Esophagus squamous epithelium (tissue), 4 donors: Measurements from ENCODE around the gene COPS8.

ENCODE experiments used
- POLR2A ChIP-seq, 4 donors: fragments of 450-650 bp; IDR thresholded peaks; one replicate each; pipeline ENCODE4 v1.6.1; 2017; ENCODE audit warnings: antibody characterized with exemption in 4 of 4, mild to moderate bottlenecking in 4 of 4, moderate library complexity in 3 of 4
- TF ChIP-seq, protein P1 (sequence below), 6 experiments: fragments of 450-650 bp in 4 of 6; fragments of 200-600 bp in 2 of 6; sonication (generic) in 2 of 6; IDR thresholded peaks; one replicate each; pipeline ENCODE4 v1.5.1; 2016 to 2019; ENCODE audit warnings: antibody characterized with exemption in 6 of 6, mild to moderate bottlenecking in 4 of 6, moderate library complexity in 4 of 6

DNA sequence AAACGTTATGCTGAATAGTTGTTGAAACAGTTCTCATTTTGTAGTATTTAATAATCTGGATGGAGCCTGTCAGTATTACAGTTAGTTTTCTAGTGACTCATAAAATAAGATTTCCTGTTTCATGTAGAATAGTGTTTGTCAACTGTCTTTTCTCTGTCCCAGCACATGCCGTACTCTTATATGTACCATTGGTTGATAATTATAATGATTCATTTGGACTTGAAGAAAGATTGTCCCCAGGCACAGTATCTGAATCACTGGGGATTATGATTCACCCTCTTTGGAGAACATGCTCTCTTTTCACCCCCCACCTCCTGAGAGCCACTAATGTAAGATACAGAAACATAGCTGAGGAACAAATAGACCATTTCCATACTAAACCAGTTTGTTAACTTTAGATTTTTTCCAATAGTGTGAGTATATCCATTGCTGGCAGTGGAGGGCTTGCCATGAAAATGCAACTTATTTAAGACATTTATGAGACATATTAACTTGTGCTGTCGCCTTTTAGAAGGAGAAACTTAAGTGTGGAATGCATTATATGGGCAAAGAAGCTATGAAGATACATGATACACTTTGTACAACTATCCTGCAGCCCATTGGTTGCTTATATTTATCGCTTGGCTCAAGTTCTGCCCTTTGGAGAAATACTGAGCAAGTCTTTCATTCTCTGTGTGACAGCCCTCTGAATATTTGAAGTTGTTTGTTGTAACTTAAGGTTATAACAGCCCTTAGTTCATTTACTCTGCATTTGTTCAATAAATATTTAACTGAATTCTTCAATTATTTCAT, 12.4 kb downstream of the COPS8 start:
- TF ChIP-seq, protein P1, sequence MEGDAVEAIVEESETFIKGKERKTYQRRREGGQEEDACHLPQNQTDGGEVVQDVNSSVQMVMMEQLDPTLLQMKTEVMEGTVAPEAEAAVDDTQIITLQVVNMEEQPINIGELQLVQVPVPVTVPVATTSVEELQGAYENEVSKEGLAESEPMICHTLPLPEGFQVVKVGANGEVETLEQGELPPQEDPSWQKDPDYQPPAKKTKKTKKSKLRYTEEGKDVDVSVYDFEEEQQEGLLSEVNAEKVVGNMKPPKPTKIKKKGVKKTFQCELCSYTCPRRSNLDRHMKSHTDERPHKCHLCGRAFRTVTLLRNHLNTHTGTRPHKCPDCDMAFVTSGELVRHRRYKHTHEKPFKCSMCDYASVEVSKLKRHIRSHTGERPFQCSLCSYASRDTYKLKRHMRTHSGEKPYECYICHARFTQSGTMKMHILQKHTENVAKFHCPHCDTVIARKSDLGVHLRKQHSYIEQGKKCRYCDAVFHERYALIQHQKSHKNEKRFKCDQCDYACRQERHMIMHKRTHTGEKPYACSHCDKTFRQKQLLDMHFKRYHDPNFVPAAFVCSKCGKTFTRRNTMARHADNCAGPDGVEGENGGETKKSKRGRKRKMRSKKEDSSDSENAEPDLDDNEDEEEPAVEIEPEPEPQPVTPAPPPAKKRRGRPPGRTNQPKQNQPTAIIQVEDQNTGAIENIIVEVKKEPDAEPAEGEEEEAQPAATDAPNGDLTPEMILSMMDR (IDR thresholded peaks at IDR 0.05), result no peak
- TF ChIP-seq POLR2A (IDR thresholded peaks at IDR 0.05), result no peak
